K562 (cell line): ENCODE results near the gene SMIM29. TPM values are rescaled to one million over a fixed set of nuclear protein-coding genes. Genes with fewer than 3 reads are reported as not detected.

ENCODE experiments used
- DMBX1 ChIP-seq: fragments of 250-450 bp; sonication (Bioruptor Pico); IDR thresholded peaks from 2 replicates; pipeline ENCODE4 v1.8.0; 2022; ENCODE audit warnings: inconsistent platforms, mild to moderate bottlenecking, moderate library complexity, borderline replicate concordance
- ETV6 ChIP-seq, 3 experiments: fragments of 150-350 bp in 1 of 3; sonication (generic) in 1 of 3; formaldehyde crosslinking in 1 of 3; IDR thresholded peaks; 2 replicates each; pipeline versions ENCODE4 v1.6.1 to v1.8.0; 2014 to 2022; ENCODE audit warnings: borderline replicate concordance in 2 of 3, low read depth in 2 of 3, antibody characterized with exemption in 1 of 3, low read length in 1 of 3, mild to moderate bottlenecking in 1 of 3, missing genetic modification reagents in 1 of 3
- FOXA1 ChIP-seq: fragments of 450-650 bp; IDR thresholded peaks from 2 replicates; pipeline ENCODE4 v1.6.1; 2016; ENCODE audit warnings: mild to moderate bottlenecking, borderline replicate concordance
- LCOR ChIP-seq: sonication (generic); formaldehyde crosslinking; IDR thresholded peaks from 2 replicates; pipeline ENCODE4 v1.8.0; 2022; ENCODE audit warnings: mild to moderate bottlenecking, missing genetic modification reagents
- PRMT5 ChIP-seq: sonication (generic); formaldehyde crosslinking; IDR thresholded peaks from 2 replicates; pipeline ENCODE4 v1.5.0; 2020; ENCODE audit warnings: missing genetic modification reagents
- PTRF ChIP-seq: fragments of 450-650 bp; IDR thresholded peaks from 2 replicates; pipeline ENCODE4 v1.6.1; 2016; ENCODE audit warnings: mild to moderate bottlenecking, missing genetic modification characterization, missing compliant biosample characterization
- RBM39 ChIP-seq: fragments of 200-400 bp; formaldehyde crosslinking; optimal IDR thresholded peaks from 2 replicates; pipeline ENCODE3; 2018; ENCODE audit warnings: low read depth, low read length
- TAF1 ChIP-seq: IDR thresholded peaks from 2 replicates; pipeline ENCODE4 v1.6.1; 2011; ENCODE audit warnings: mild to moderate bottlenecking, low read length, moderate library complexity; ENCODE audit not compliant: insufficient read depth, control insufficient read depth, severe bottlenecking; ENCODE audit errors: extremely low read depth
- TBP ChIP-seq: optimal IDR thresholded peaks from 2 replicates; pipeline ENCODE3; 2011; ENCODE audit warnings: low read depth, low read length, improper control_type of control experiment
- ZNF12 ChIP-seq: sonication (generic); formaldehyde crosslinking; IDR thresholded peaks from 2 replicates; pipeline ENCODE4 v1.4.0; 2020; ENCODE audit warnings: mild to moderate bottlenecking, missing genetic modification reagents
- ZNF134 ChIP-seq: fragments of 250-450 bp; sonication (Bioruptor Pico); conservative IDR thresholded peaks from 2 replicates; pipeline ENCODE4 v1.4.0; 2020
- polyA plus RNA-seq, 8 experiments: library from polyadenylated mRNA; depleted of rRNA in 4 of 8; stranded (reverse) in 5 of 8; unstranded in 3 of 8; fragments of >200 nt; fragmentation: Nextera tagmentation in 2 of 8; fragmentation: Illumina TruSeq in 1 of 8; extraction: Ambion mirVana in 2 of 8; extraction: Trizol in 1 of 8; gene quantifications; 2 replicates each; pipeline versions ENCODE4 v1.2.1 to v1.2.3, GENCODE V29; 2011 to 2014; ENCODE audit warnings: inconsistent platforms in 1 of 8, missing spikeins in 1 of 8
- total RNA-seq, 7 experiments: library from RNA; depleted of rRNA in 6 of 7; stranded (reverse); fragments of >200 nt in 6 of 7; fragmentation: Illumina TruSeq in 2 of 7; extraction: Trizol in 2 of 7; gene quantifications; 2 replicates each; pipeline versions ENCODE4 v1.2.1 to v1.2.3, GENCODE V29; 2011 to 2021; ENCODE audit warnings: low replicate concordance in 1 of 7
- TF ChIP-seq, protein P1 (sequence below): IDR thresholded peaks from 2 replicates; pipeline ENCODE4 v1.6.1; 2011; ENCODE audit not compliant: insufficient read length; ENCODE audit errors: extremely low read depth
- TF ChIP-seq, protein P2 (sequence below): sonication (generic); formaldehyde crosslinking; IDR thresholded peaks from 2 replicates; pipeline ENCODE4 v1.9.0; 2022; ENCODE audit warnings: mild to moderate bottlenecking, missing genetic modification reagents
- TF ChIP-seq, protein P3 (sequence below): fragments of 250-450 bp; sonication (Bioruptor Pico); IDR thresholded peaks from 2 replicates; pipeline ENCODE4 v1.5.0; 2021
- TF ChIP-seq, protein P4 (sequence below): sonication (generic); formaldehyde crosslinking; IDR thresholded peaks from 2 replicates; pipeline ENCODE4 v1.9.0; 2022; ENCODE audit warnings: mild to moderate bottlenecking, missing genetic modification reagents
- TF ChIP-seq, protein P5 (sequence below): fragments of 250-450 bp; sonication (Bioruptor Pico); IDR thresholded peaks from 2 replicates; pipeline ENCODE4 v1.8.0; 2021; ENCODE audit warnings: mild to moderate bottlenecking, moderate library complexity
- TF ChIP-seq, protein P6 (sequence below): IDR thresholded peaks from 2 replicates; pipeline ENCODE4 v1.6.1; 2011; ENCODE audit warnings: borderline replicate concordance, low read depth, mild to moderate bottlenecking, moderate library complexity, low read length; ENCODE audit not compliant: insufficient read depth, poor library complexity, severe bottlenecking

SMIM29 gene
- total and polyA plus RNA-seq, 9 of the 15 experiments (the other 6 are each of a cell fraction or from before 2014, with no cell fraction given), result 6.5 to 36.7 (median 20.9) TPM

DNA sequence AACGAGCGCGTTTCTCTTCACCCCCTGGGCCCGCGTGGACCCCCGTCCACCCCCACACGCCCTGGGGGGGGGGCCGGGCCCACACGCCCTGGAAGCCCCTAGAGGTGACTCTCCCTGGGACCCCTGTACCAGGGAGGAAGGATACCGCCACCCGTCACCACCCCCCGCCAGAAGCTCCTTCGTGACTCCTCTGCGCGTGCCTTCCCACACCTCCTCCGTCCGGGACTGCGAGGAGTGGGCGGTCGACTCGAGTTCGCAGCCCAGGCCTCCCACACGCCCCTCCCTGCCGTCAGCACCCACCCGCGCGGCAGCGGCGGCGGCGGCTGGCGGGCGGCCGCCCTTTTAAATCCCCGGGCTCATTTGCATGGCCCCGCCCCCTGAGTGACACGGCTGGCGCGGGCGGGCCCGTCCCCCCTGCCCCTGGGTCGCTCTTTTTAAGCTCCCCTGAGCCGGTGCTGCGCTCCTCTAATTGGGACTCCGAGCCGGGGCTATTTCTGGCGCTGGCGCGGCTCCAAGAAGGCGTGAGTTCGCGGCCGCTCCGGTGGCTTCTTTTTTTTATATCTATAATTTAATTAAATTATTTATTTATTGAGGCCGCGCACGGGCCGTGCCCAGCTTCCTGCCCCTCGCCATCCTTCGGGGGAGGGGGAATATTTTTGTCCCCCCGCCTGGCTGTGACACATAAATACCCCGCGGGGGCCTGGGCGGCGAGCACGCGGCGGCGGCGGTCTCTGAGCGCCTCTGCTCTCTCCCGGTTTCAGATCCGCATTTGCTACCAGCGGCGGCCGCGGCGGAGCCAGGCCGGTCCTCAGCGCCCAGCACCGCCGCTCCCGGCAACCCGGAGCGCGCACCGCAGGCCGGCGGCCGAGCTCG is 12.1 kb downstream of the SMIM29 start, which contains the start of gene HMGA1 (continued):
- TF ChIP-seq TAF1 (peak; percentile 94), ETV6 (IDR thresholded peaks at IDR 0.05; ENCODE audit: borderline replicate concordance in 1 of 2, low read depth in 2 of 2, low read length in 1 of 2) (no peak), ETV6 (CRISPR knock-in tag; IDR thresholded peaks at IDR 0.05; ENCODE audit: borderline replicate concordance) (no peak), PTRF (tag) (no peak), DMBX1 (CRISPR knock-in tag) (no peak), PRMT5 (CRISPR knock-in tag) (no peak), TBP (peak; percentile 98), ZNF134 (CRISPR knock-in tag) (no peak), LCOR (peak; percentile 85), RBM39 (peak; percentile 48), ZNF12 (CRISPR knock-in tag) (no peak; the same call in 1 of the 2 replicates), FOXA1 (no peak)
- TF ChIP-seq, protein P1, sequence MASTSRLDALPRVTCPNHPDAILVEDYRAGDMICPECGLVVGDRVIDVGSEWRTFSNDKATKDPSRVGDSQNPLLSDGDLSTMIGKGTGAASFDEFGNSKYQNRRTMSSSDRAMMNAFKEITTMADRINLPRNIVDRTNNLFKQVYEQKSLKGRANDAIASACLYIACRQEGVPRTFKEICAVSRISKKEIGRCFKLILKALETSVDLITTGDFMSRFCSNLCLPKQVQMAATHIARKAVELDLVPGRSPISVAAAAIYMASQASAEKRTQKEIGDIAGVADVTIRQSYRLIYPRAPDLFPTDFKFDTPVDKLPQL, result peak; percentile 63
- TF ChIP-seq, protein P2, sequence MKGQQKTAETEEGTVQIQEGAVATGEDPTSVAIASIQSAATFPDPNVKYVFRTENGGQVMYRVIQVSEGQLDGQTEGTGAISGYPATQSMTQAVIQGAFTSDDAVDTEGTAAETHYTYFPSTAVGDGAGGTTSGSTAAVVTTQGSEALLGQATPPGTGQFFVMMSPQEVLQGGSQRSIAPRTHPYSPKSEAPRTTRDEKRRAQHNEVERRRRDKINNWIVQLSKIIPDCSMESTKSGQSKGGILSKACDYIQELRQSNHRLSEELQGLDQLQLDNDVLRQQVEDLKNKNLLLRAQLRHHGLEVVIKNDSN (CRISPR knock-in tag), result no peak
- TF ChIP-seq, protein P3, sequence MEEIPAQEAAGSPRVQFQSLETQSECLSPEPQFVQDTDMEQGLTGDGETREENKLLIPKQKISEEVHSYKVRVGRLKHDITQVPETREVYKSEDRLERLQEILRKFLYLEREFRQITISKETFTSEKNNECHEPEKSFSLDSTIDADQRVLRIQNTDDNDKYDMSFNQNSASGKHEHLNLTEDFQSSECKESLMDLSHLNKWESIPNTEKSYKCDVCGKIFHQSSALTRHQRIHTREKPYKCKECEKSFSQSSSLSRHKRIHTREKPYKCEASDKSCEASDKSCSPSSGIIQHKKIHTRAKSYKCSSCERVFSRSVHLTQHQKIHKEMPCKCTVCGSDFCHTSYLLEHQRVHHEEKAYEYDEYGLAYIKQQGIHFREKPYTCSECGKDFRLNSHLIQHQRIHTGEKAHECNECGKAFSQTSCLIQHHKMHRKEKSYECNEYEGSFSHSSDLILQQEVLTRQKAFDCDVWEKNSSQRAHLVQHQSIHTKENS (CRISPR knock-in tag), result peak; percentile 86; the same call in 1 of the 2 replicates
- TF ChIP-seq, protein P4, sequence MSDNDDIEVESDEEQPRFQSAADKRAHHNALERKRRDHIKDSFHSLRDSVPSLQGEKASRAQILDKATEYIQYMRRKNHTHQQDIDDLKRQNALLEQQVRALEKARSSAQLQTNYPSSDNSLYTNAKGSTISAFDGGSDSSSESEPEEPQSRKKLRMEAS (CRISPR knock-in tag), result no peak
- TF ChIP-seq, protein P5, sequence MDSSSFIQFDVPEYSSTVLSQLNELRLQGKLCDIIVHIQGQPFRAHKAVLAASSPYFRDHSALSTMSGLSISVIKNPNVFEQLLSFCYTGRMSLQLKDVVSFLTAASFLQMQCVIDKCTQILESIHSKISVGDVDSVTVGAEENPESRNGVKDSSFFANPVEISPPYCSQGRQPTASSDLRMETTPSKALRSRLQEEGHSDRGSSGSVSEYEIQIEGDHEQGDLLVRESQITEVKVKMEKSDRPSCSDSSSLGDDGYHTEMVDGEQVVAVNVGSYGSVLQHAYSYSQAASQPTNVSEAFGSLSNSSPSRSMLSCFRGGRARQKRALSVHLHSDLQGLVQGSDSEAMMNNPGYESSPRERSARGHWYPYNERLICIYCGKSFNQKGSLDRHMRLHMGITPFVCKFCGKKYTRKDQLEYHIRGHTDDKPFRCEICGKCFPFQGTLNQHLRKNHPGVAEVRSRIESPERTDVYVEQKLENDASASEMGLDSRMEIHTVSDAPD (CRISPR knock-in tag), result no peak
- TF ChIP-seq, protein P6, sequence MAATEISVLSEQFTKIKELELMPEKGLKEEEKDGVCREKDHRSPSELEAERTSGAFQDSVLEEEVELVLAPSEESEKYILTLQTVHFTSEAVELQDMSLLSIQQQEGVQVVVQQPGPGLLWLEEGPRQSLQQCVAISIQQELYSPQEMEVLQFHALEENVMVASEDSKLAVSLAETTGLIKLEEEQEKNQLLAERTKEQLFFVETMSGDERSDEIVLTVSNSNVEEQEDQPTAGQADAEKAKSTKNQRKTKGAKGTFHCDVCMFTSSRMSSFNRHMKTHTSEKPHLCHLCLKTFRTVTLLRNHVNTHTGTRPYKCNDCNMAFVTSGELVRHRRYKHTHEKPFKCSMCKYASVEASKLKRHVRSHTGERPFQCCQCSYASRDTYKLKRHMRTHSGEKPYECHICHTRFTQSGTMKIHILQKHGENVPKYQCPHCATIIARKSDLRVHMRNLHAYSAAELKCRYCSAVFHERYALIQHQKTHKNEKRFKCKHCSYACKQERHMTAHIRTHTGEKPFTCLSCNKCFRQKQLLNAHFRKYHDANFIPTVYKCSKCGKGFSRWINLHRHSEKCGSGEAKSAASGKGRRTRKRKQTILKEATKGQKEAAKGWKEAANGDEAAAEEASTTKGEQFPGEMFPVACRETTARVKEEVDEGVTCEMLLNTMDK, result no peak
